ENCODE results near the gene WDR81. TPM values are rescaled to one million over a fixed set of nuclear protein-coding genes. Genes with fewer than 3 reads are reported as not detected.

Gene WDR81
- total and polyA plus RNA-seq, 8 donors = 9.3 to 44.2 (median 11.3) TPM

GRCh38 chr17:1743088-1743439, 18.6 kb downstream of the WDR81 start:
- no peak for DNase-seq
- Histone ChIP-seq H3K27ac (no peak overlapping the region), H3K4me1 (peaks cover 0 to 7% of the 10 kb centered on the region in 2 donors), H3K9me3 (no peaks in the 10 kb centered on the region), H3K27me3 (no peaks in the 10 kb centered on the region), H3K4me3 (no peak overlapping the region), H3K36me3 (peaks cover 0 to 4% of the 10 kb centered on the region in 2 donors)
- TF ChIP-seq CTCF (IDR thresholded peaks at IDR 0.05) = no peak
- ATAC-seq = no peak
- intact Hi-C loops (cut with DNase I) = no loop called here

GRCh38 chr17:1744551-1745512, 20.3 kb downstream of the WDR81 start:
- Histone ChIP-seq H3K27ac (no peak overlapping the region), H3K27me3 (no peaks in the 10 kb centered on the region), H3K9me3 (no peaks in the 10 kb centered on the region), H3K4me1 (peaks cover 0 to 7% of the 10 kb centered on the region in 2 donors), H3K36me3 (no peaks in the 10 kb centered on the region), H3K4me3 (no peak overlapping the region)
- DNase-seq (no peak), ATAC-seq (no peak)
- TF ChIP-seq CTCF (IDR thresholded peaks at IDR 0.05) = no peak
- intact Hi-C loops (cut with DNase I) = no loop called here

- no peaks in the 10 kb centered on the region for H3K36me3 ChIP-seq
- H3K4me1 ChIP-seq = peaks cover 0 to 7% of the 10 kb centered on the region in 2 donors
- no peak for TF ChIP-seq CTCF (IDR thresholded peaks at IDR 0.05)
- intact Hi-C loops (cut with DNase I) = no loop called here
- H3K27me3 ChIP-seq = no peaks in the 10 kb centered on the region
- ATAC-seq (no peak), DNase-seq (no peak)
- H3K4me3 ChIP-seq = no peak overlapping the region
- H3K27ac ChIP-seq = no peak overlapping the region
- H3K9me3 ChIP-seq = no peaks in the 10 kb centered on the region
Observed at GRCh38 chr17:1745513-1746020, 21.1 kb downstream of the WDR81 start.

- Histone ChIP-seq H3K27ac (peak overlapping the region in 1 of 2 donors; percentile 63), H3K36me3 (no peaks in the 10 kb centered on the region)
- peak; percentile 91 for ATAC-seq
Observed at GRCh38 chr17:1746975-1747543, 22.6 kb downstream of the WDR81 start.

More at GRCh38 chr17:1746975-1747543, 22.6 kb downstream of the WDR81 start:
- Histone ChIP-seq H3K27me3 (no peaks in the 10 kb centered on the region), H3K4me1 (peaks cover 0 to 11% of the 10 kb centered on the region in 2 donors), H3K9me3 (no peaks in the 10 kb centered on the region), H3K4me3 (no peak overlapping the region)
- TF ChIP-seq CTCF (IDR thresholded peaks at IDR 0.05) = no peak
- intact Hi-C loops (cut with DNase I) = no loop called here
- peak in 2 of 4 donors; percentile 69 to 90 for DNase-seq

Data from left lung (tissue), 10 donors.